ENCODE measurements around the gene HTR1E. TPM values are rescaled to one million over a fixed set of nuclear protein-coding genes. Genes with fewer than 3 reads are reported as not detected.

HTR1E gene
- total RNA-seq, 1 donor from 2014 or later: not detected

DNA sequence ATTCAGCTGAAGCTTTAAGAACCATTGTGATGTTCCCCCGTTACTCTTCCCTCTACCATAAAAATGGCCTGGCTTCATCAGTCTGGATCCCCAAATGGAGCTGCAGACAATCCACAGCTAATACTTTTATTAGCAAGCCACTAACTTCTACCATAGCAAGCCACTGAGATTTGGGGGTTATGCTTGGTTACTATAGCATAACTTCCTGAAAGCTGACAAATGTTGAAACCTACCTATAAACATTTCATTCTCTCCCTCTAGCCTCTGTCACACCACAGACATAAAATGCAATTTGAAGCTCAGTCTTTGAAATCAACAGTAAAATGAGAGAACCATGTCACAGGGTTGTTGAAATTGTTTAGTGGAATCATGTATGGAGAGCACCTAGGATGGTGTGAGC is 3.0 kb upstream of the HTR1E start:
- no peak overlapping the region for H3K27ac Mint-ChIP-seq (ENCODE audit: unreplicated experiment)
- no peak for DNase-seq (ENCODE audit: low spot score)
- peaks cover 3% of the 10 kb centered on the region for H3K27me3 Mint-ChIP-seq (ENCODE audit: unreplicated experiment)
- H3K9me3 Mint-ChIP-seq (ENCODE audit: unreplicated experiment): no peaks in the 10 kb centered on the region
- no peaks in the 10 kb centered on the region for H3K36me3 Mint-ChIP-seq (ENCODE audit: low read depth, unreplicated experiment)
- TF ChIP-seq, protein P1, sequence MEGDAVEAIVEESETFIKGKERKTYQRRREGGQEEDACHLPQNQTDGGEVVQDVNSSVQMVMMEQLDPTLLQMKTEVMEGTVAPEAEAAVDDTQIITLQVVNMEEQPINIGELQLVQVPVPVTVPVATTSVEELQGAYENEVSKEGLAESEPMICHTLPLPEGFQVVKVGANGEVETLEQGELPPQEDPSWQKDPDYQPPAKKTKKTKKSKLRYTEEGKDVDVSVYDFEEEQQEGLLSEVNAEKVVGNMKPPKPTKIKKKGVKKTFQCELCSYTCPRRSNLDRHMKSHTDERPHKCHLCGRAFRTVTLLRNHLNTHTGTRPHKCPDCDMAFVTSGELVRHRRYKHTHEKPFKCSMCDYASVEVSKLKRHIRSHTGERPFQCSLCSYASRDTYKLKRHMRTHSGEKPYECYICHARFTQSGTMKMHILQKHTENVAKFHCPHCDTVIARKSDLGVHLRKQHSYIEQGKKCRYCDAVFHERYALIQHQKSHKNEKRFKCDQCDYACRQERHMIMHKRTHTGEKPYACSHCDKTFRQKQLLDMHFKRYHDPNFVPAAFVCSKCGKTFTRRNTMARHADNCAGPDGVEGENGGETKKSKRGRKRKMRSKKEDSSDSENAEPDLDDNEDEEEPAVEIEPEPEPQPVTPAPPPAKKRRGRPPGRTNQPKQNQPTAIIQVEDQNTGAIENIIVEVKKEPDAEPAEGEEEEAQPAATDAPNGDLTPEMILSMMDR (IDR thresholded peaks at IDR 0.05; ENCODE audit: unreplicated experiment): no peak
- H3K4me1 Mint-ChIP-seq (ENCODE audit: unreplicated experiment): peaks cover 5% of the 10 kb centered on the region
- H3K4me3 Mint-ChIP-seq (ENCODE audit: unreplicated experiment): no peak overlapping the region

DNA sequence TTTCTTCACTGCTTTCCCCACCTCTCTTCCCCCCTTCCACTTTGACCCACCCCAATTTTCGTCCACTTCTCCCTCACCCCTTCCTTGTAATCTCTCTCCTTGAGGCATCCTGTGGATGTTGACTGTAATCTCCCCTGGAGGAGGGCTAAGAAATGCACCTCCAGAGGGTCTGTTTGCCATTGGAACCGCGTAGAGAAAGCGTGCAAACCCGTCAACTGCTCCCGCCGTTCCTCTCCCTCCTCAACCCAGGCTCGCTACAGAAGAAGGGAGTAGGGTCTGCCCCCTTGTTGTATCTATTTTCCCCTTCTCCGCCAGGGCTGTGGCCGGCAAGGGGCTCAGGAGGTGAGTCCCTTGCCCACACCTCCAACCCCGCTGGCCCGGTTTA is 502 bp upstream of the HTR1E start:
- Mint-ChIP-seq H3K4me1 (ENCODE audit: unreplicated experiment) (peaks cover 9% of the 10 kb centered on the region), H3K4me3 (ENCODE audit: unreplicated experiment) (peak overlapping the region; percentile 76), H3K27ac (ENCODE audit: unreplicated experiment) (no peak overlapping the region), H3K36me3 (ENCODE audit: low read depth, unreplicated experiment) (no peaks in the 10 kb centered on the region), H3K27me3 (ENCODE audit: unreplicated experiment) (peaks cover 3% of the 10 kb centered on the region), H3K9me3 (ENCODE audit: unreplicated experiment) (no peaks in the 10 kb centered on the region)
- TF ChIP-seq, protein P1 (IDR thresholded peaks at IDR 0.05; ENCODE audit: unreplicated experiment): peak; percentile 58
- DNase-seq (ENCODE audit: low spot score): no peak

- Mint-ChIP-seq H3K27me3 (ENCODE audit: unreplicated experiment) (peaks cover 3% of the 10 kb centered on the region), H3K4me3 (ENCODE audit: unreplicated experiment) (no peak overlapping the region), H3K9me3 (ENCODE audit: unreplicated experiment) (no peaks in the 10 kb centered on the region)
Observed at GRCh38 chr6:86938814-86939213, 1.5 kb downstream of the HTR1E start.

DNA sequence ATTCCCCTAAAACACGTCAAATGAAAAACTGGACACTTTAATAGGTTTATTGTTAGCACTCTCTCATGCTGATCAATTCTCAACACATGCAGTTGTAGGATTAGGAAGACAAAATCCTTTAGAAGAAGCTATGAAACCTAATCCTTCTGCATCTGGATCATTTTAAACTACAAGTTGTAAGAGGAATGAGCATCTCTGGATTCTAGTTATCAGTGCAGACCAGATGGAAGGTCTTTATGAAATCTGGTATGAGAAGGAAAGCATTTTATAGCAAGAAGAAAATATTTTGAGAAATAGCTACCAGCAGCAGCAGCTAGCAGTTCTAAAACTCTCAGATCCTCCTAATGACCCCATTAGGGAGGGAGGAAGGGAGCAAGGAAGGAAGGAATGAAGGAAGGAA is 4.1 kb downstream of the HTR1E start:
- no peak overlapping the region for H3K4me3 Mint-ChIP-seq (ENCODE audit: unreplicated experiment)
- peaks cover 3% of the 10 kb centered on the region for H3K27me3 Mint-ChIP-seq (ENCODE audit: unreplicated experiment)
- no peaks in the 10 kb centered on the region for H3K36me3 Mint-ChIP-seq (ENCODE audit: low read depth, unreplicated experiment)
- TF ChIP-seq, protein P1 (IDR thresholded peaks at IDR 0.05; ENCODE audit: unreplicated experiment): no peak
- no peak for DNase-seq (ENCODE audit: low spot score)
- H3K9me3 Mint-ChIP-seq (ENCODE audit: unreplicated experiment): no peaks in the 10 kb centered on the region
- no peak overlapping the region for H3K27ac Mint-ChIP-seq (ENCODE audit: unreplicated experiment)
- peaks cover 9% of the 10 kb centered on the region for H3K4me1 Mint-ChIP-seq (ENCODE audit: unreplicated experiment)

More at GRCh38 chr6:86938814-86939213, 1.5 kb downstream of the HTR1E start:
- no peak overlapping the region for H3K27ac Mint-ChIP-seq (ENCODE audit: unreplicated experiment)
- DNase-seq (ENCODE audit: low spot score): no peak
- no peaks in the 10 kb centered on the region for H3K36me3 Mint-ChIP-seq (ENCODE audit: low read depth, unreplicated experiment)
- TF ChIP-seq, protein P1 (IDR thresholded peaks at IDR 0.05; ENCODE audit: unreplicated experiment): no peak
- peaks cover 9% of the 10 kb centered on the region for H3K4me1 Mint-ChIP-seq (ENCODE audit: unreplicated experiment)

GRCh38 chr6:86942769-86943516 is 5.6 kb downstream of the HTR1E start:
- Mint-ChIP-seq H3K27ac (ENCODE audit: unreplicated experiment) (no peak overlapping the region), H3K4me1 (ENCODE audit: unreplicated experiment) (peaks cover 6% of the 10 kb centered on the region), H3K9me3 (ENCODE audit: unreplicated experiment) (no peaks in the 10 kb centered on the region), H3K4me3 (ENCODE audit: unreplicated experiment) (no peak overlapping the region), H3K27me3 (ENCODE audit: unreplicated experiment) (peaks cover 2% of the 10 kb centered on the region), H3K36me3 (ENCODE audit: low read depth, unreplicated experiment) (no peaks in the 10 kb centered on the region)
- DNase-seq (ENCODE audit: low spot score): no peak
- TF ChIP-seq, protein P1 (IDR thresholded peaks at IDR 0.05; ENCODE audit: unreplicated experiment): no peak

Data from endothelial cell (in vitro differentiated cells).